Measurements from ENCODE around the gene ALPK3. TPM values are rescaled to one million over a fixed set of nuclear protein-coding genes. Genes with fewer than 3 reads are reported as not detected.

Gene ALPK3
- total RNA-seq, 6 donors from 2014 or later: 7.9 to 36.4 (median 13.0) TPM

GRCh38 chr15:84795186-84795585 is 22.0 kb upstream of the ALPK3 start:
- H3K27ac ChIP-seq: no peak overlapping the region
- no peaks in the 10 kb centered on the region for H3K9me3 ChIP-seq
- TF ChIP-seq POLR2A (IDR thresholded peaks at IDR 0.05) (no peak), POLR2AphosphoS5 (IDR thresholded peaks at IDR 0.05) (no peak)
- peaks cover 30 to 75% (median 56%) of the 10 kb centered on the region in 4 donors for H3K36me3 ChIP-seq
- H3K4me3 ChIP-seq: no peak overlapping the region
- 76 to 86% methylated on average over 3 of the region's 3 CpGs for WGBS, 2 donors
- no peaks in the 10 kb centered on the region for H3K27me3 ChIP-seq
- DNase-seq (no peak), ATAC-seq (ENCODE audit: low FRiP score in 2 of 2) (no peak)
- no peaks in the 10 kb centered on the region for H3K4me1 ChIP-seq

GRCh38 chr15:84797212-84797611 is 19.9 kb upstream of the ALPK3 start:
- H3K9me3 ChIP-seq: no peaks in the 10 kb centered on the region
- no peak overlapping the region for H3K4me3 ChIP-seq
- H3K4me1 ChIP-seq: no peaks in the 10 kb centered on the region
- no peak for ATAC-seq (ENCODE audit: low FRiP score in 2 of 2)
- H3K36me3 ChIP-seq: peaks cover 31 to 76% (median 67%) of the 10 kb centered on the region in 4 donors
- DNase-seq: no peak
- no peaks in the 10 kb centered on the region for H3K27me3 ChIP-seq
- WGBS, 2 donors: 96 to 100% methylated on average over 4 of the region's 4 CpGs
- TF ChIP-seq EP300 (IDR thresholded peaks at IDR 0.05) (no peak), CTCF (IDR thresholded peaks at IDR 0.05) (no peak), POLR2AphosphoS5 (IDR thresholded peaks at IDR 0.05) (no peak), POLR2A (IDR thresholded peaks at IDR 0.05) (no peak)
- no peak overlapping the region for H3K27ac ChIP-seq

- DNase-seq: no peak
- peaks cover 30 to 76% (median 68%) of the 10 kb centered on the region in 4 donors for H3K36me3 ChIP-seq
- ATAC-seq (ENCODE audit: low FRiP score in 2 of 2): no peak
Observed at GRCh38 chr15:84797801-84798200, 19.4 kb upstream of the ALPK3 start.

GRCh38 chr15:84798436-84798946 is 18.7 kb upstream of the ALPK3 start:
- TF ChIP-seq CTCF (IDR thresholded peaks at IDR 0.05) (no peak), POLR2AphosphoS5 (IDR thresholded peaks at IDR 0.05) (no peak), EP300 (IDR thresholded peaks at IDR 0.05) (no peak), POLR2A (IDR thresholded peaks at IDR 0.05) (no peak)
- DNase-seq (peak in 1 of 2 donors; percentile 44), ATAC-seq (ENCODE audit: low FRiP score in 2 of 2) (no peak)
- no peak overlapping the region for H3K27ac ChIP-seq
- H3K4me3 ChIP-seq: no peak overlapping the region
- no peaks in the 10 kb centered on the region for H3K9me3 ChIP-seq
- 97 to 99% methylated on average over 17 to 20 of the region's 21 CpGs for WGBS, 2 donors
- no peaks in the 10 kb centered on the region for H3K4me1 ChIP-seq
- peaks cover 30 to 74% (median 67%) of the 10 kb centered on the region in 4 donors for H3K36me3 ChIP-seq
- no peaks in the 10 kb centered on the region for H3K27me3 ChIP-seq

More at GRCh38 chr15:84797801-84798200, 19.4 kb upstream of the ALPK3 start:
- 96 to 100% methylated on average over 3 of the region's 3 CpGs for WGBS, 2 donors
- no peak for TF ChIP-seq POLR2A (IDR thresholded peaks at IDR 0.05)
- no peak for TF ChIP-seq POLR2AphosphoS5 (IDR thresholded peaks at IDR 0.05)
- TF ChIP-seq CTCF (IDR thresholded peaks at IDR 0.05): no peak
- TF ChIP-seq EP300 (IDR thresholded peaks at IDR 0.05): no peak
- Histone ChIP-seq H3K27me3 (no peaks in the 10 kb centered on the region), H3K4me3 (no peak overlapping the region), H3K4me1 (no peaks in the 10 kb centered on the region), H3K9me3 (no peaks in the 10 kb centered on the region), H3K27ac (no peak overlapping the region)

GRCh38 chr15:84799511-84800187 is 17.5 kb upstream of the ALPK3 start:
- no peak for ATAC-seq (ENCODE audit: low FRiP score in 2 of 2)
- no peak overlapping the region for H3K4me3 ChIP-seq
- WGBS, 2 donors: 94 to 100% methylated on average over 3 to 10 of the region's 10 CpGs
- no peak for DNase-seq
- peaks cover 0 to under 1% (median 0%) of the 10 kb centered on the region in 4 donors for H3K4me1 ChIP-seq
- peaks cover 30 to 78% (median 67%) of the 10 kb centered on the region in 4 donors for H3K36me3 ChIP-seq
- H3K27ac ChIP-seq: no peak overlapping the region
- TF ChIP-seq POLR2A (IDR thresholded peaks at IDR 0.05): no peak
- no peak for TF ChIP-seq CTCF (IDR thresholded peaks at IDR 0.05)
- TF ChIP-seq EP300 (IDR thresholded peaks at IDR 0.05): no peak
- no peak for TF ChIP-seq POLR2AphosphoS5 (IDR thresholded peaks at IDR 0.05)
- no peaks in the 10 kb centered on the region for H3K9me3 ChIP-seq
- no peaks in the 10 kb centered on the region for H3K27me3 ChIP-seq
